HEK293T (cell line): ENCODE measurements around the gene PPARGC1A.

ENCODE experiments used
- BHLHE40 ChIP-seq: fragments of 450-650 bp; IDR thresholded peaks from 2 replicates; pipeline ENCODE4 v1.6.1; 2016; ENCODE audit warnings: mild to moderate bottlenecking, moderate library complexity, borderline replicate concordance
- FOXM1 ChIP-seq: fragments of 450-650 bp; IDR thresholded peaks from 2 replicates; pipeline ENCODE4 v1.6.1; 2017; ENCODE audit warnings: mild to moderate bottlenecking, borderline replicate concordance

- TF ChIP-seq BHLHE40: no peak
- no peak for TF ChIP-seq FOXM1
These were observed 14.1 kb upstream of the PPARGC1A start for GRCh38 chr4:23903859-23904438.
